Nucleus accumbens (tissue), 56 donors: ENCODE measurements around the gene WDPCP.
"Not testable (repeated sequence)": the region's sequence is repeated elsewhere in the genome, so short reads cannot be mapped to it uniquely, and the experiment has no call there.

Source experiments
- DNase-seq, 56 donors: peaks; one replicate each; lab custom pipeline; 2025; lab: John Stamatoyannopoulos, UW

WDPCP gene

DNA sequence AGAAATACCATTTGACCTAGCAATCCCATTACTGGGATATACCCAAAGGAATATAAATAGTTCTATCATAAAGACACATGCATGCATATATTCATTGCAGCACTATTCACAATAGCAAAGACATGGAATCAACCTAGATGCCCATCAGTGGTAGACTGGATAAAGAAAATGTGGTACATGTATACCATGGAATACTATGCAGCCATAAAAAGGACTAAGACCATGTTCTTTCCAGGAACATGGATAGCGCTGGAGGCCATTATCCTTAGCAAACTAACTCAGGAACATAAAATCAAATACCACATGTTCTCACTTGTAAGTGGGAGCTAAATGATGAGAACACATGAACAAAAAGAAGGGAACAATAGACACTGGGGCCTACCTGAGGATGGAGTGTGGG, 119.0 kb downstream of the WDPCP start:
- DNase-seq, result not testable (repeated sequence)

DNA sequence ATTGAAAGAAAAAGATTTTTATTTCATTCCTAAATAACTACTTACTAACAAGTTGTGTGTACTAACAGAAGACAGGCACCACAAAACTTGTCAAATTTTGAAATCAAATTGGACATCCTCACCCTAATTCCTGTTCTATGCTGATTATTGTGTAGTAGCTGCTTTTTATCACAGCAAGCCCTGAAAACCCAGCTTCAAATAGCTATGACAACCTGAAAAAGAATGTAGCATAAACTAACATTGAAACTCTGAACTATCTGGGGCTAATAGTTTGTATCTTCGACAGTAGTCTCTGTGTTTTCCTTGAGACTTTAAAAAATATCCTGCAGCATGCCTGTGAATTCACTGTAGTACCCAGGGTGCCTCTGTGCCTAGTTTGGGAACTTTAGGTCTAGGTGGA, 122.6 kb downstream of the WDPCP start:
- no peak for DNase-seq

DNA sequence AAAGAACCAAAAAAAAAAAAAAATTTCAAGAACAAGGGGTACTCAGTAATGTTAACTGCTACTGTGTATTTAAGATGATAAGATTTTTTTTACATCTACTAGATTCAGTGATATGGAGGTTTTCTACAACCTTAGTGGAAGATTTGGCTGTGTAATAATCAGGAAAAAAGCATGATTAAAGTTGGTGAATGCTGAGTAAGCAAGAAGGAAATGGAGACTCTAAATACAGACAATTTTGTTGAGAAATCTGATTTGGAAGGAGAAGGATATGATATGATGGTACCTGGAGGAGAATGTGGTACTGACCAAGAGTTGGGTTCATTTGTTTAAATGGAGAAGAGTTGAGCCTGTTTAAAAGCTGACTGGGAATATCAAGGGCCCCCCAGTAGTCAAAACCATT, 125.1 kb downstream of the WDPCP start:
- no peak for DNase-seq

DNA sequence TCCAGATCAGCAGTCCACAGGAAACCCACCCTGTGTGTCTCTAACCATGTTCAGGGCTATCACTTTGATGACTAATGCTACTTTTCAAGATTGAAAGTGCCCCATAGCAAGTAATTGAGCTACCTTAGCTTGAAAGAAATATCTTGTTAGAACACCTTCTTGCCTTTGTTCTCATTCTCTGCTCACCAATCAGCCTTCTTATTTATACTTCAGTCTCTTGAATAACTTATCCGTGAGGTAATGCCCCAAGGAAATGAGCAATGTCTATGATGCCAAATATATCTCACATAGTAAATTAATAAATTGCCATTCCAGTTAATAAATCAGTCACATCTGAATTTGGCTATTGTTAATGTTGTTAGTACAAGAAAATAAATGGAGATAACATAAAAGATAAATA, 141.6 kb downstream of the WDPCP start:
- no peak for DNase-seq

DNA sequence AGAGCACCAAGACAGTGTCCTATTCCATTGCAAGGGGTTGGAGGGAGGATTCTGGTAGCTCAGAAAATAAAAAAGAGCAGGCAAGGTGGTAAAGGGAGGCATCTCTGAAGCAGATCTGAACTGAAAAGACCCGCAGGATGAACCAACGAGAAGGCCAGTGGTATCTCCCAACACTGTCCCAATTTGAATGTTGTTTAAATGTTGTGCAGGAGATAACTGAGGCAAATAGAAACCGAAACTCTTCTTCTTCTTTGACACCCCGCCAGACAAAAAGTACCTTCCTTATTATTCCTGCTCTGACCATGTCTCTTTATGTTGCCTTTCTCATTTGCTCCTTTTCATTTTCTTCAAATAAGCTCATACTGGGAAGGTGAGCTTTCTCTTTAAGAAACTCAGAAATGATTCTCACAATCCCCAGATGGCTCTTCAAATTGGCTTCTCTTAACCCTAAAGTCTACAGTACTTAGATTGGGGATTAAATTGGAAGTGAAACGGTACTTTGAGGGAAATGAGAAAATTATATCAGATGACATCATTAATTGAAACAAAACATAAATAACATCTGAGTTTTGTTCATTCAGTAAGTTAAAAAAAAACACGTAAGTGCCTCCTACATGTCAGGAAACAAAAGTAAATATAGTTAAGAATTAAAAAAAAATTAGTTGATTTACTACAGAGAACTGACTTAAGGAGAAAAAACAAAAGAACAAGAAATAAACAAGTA, 143.6 kb downstream of the WDPCP start:
- no peak for DNase-seq

DNA sequence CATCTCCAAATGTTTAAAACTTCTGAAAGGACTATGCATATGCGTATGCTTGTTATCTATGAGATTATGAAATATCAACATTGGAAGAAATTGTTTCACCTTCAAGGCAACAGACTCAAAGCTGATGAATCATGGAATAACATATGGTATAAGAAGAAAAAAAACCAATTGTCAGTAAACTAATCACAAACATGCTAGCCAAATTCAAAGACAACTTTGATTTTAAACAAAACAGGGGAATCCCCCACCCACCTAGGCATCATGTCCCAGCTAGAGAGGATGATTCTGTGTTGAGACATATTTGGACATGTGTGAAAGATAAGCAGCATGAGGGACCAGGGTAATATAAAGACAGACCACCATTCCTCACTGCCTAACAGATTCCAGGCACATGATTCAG, 147.7 kb downstream of the WDPCP start:
- no peak for DNase-seq

DNA sequence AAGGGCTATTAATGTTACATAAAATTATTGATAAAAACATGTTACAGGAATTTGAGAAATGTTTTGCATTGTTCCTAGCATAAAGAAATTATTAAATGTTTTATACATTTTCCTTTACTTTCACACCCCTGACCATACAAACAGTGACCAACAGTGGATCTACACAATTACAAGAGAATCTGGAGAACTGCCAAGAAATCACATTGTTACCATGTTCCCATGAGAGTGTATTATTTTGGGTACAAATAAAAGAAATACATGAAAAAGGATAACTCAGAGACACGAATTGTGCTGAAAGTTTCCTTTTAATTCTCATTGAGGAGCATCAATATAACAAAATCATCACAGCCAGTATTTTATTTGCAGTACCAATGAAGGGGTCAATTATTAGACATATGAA, 150.1 kb downstream of the WDPCP start:
- DNase-seq, result no peak

DNA sequence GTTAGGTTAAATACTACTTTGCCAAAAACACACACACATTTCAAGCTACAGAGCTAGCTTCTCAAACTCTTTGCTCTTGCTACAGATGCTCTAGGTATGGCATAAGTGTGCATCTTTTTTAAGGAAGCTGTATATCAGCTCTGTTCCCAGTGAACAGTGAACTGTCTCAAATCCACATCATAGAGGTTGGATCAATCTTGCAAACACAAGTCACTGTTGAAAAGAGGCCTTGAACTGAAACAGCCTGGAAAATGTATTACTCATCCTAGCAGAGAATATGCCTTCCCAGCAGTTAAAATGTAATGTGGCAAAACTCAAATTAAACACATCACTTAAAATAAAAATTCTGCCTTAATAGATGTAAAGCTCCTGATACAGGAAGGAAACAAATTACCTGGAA, 151.8 kb downstream of the WDPCP start:
- DNase-seq, result no peak

DNA sequence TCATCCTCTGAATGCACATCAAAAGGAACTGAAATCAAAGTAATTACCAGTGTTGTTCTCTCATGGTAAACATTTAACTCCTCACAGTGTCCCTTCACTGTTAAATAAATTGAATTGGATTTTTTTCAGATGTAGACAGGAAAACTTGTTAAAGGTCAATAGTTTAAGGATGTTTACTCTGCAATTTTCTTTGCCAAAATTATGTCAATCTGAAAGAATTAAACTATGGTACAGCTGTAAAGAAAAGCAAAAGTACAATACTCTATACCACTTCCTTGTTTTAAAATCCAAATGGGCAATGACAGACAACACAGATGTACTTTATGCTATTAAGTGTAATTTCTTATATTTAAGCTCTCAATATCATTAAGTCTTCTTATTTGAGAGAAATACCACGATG, 153.2 kb downstream of the WDPCP start:
- no peak for DNase-seq

DNA sequence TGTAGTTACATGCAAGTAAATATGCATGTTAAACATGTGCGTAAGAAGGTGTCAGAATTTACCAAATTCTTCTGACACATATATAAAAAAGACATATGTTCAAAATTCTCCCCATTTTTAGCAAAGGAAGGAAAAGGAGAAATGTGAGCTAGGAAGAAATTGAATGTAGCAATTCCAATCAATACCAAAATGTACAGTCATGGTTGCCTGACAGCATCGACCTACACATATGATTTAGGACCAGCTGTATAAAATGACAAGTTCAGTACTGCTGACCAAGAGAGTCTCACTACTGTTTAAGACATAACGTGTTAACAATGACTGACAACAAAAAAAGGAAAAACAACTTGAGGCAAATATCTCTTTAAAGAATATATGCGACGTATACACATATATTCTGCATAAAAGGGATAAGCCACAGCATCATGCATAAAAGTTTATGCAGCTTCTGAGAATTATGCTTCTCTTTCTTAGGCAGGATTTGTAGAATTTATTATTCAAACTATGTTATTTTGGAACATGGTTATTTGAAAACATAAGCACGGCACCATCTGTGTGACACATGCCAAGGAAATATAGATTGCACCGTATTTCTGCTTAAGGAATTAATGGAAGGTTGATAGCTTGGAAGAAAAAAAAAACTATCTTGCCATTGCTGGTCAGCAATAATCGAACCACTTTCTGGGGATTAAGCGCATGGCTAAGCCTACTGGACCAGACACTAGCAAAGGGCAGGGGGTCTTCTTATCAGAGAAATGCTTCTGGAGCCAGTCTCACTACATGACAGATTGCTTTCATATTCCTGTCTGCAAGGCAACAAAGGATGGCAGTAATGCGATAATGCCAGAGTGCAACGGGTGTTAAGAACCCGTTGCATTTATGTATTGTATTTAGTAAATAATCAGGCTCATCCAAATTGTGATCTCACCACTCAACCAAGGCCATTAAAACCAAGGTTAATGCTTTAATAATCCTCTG, 154.0 kb downstream of the WDPCP start:
- DNase-seq, result no peak

DNA sequence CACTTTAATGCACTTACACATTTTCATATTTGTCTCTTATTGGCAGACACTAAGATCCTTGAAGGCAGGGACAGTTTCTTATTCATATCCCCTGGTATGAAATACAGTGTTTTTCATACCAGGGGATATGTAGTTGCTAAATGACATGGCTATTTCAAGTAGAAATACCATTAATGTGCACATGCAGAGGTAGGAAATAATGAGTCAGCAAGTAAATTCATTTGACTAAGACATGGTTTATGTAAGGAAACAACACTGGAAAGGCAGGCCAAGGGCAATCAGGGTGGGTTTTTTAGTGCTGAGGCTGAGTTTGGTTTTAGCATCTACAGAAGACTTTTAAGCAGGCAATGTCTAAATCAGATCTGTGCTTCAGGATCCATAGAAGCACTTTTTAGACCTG, 155.9 kb downstream of the WDPCP start:
- DNase-seq, result no peak

DNA sequence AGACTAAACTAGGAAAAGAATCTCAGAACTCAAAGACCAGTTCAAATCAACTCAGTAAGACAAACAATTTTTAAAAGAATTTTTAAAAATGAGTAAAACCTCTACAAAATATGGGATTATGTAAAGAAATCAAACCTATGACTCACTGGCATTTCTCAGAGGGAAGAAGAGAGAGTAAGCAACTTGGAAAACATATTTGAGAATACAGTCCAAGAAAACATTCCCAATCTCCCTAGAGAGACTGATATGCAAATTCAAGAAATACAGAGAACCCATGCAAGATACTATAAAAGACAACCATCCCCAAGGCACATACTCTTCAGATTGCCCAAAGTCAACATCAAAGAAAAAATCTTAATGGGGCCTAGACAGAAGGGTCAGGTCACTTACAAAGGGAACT, 162.7 kb downstream of the WDPCP start:
- no peak for DNase-seq

DNA sequence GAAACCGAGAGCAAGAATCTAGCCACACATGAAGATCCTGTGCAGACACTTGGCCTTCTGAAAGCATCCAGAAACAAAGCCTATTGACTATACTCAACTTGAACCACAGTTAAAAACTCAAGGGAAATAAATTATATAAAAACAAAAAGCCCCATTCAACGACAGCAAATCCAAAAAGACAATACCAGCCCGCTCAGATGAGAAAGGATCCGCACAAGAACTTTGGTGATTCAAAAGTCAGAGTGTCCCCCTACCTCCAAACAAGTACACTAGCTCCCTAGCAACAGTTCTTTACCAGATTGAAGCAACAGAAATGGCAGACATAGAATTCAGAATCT, 163.2 kb downstream of the WDPCP start:
- no peak for DNase-seq

DNA sequence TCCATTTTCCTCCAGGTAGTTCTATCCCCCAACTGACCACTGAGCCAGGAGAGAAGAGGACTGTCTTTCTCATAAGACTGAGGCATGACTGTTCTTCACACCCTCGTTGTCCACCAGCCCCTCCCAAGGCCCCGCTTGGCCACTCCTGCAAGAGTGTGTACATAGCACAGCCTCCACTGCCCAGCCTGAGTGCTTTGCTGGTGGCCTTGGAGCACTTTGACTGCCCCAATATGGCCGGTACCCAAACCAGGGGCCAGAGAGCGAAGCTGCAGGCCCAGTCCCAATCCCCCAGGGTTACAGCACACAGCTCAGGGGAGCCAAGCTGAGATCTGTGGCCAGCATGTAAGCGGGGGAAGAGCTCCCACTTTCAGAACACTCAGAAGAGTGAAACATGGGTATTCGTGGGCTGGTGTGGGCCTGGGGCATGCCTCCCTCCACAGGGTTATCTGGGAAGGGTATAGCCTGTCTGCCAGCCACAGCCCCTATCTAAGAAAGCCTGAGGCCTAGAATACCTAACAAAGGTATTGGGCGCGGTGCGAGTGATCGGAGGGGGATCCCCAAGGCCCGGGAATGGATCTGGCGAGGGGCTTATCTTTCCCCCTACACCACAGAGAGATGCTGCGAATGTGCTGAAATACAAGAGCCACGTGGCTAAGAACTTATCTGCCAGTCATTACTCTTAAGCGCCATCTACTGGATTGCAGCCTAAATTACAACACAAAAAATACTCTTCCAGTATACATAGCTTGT, 163.8 kb downstream of the WDPCP start:
- no peak for DNase-seq

DNA sequence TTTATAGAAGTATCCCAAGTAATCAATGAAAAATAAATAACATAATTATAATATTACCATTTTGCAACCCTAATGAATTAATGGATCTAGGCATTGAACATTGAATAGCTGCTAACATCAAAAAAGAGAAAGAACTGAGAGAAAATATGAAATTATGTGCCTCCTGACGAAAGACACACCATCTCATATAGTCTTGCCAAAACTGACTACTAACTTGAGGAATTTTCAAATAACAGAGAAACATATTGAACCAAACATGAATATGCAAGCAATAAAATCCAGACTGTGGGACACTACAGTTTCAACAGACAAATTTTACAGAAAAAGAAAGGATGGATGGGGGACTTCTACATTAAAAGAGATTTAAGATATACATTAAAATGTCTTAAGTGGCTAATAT, 165.7 kb downstream of the WDPCP start:
- DNase-seq, result no peak

DNA sequence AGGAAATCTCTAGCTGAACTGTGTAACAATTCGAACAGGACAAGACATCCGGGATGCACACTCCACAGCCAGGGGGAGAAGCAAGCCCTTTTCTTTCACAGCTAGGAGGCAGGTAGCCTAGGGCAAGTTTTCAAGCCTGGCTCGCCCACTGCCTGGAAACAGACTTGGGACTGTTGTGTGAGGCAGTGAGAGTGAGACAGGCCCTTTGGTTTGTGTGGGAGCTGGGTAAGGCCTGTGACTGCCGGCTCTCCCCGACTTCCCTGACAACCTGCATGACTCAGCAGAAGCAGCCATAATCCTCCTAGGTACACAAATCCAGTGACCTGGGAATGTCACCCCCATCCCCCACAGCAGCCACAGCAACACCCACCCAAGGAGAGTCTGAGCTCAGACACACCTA, 179.7 kb downstream of the WDPCP start:
- DNase-seq, result no peak

DNA sequence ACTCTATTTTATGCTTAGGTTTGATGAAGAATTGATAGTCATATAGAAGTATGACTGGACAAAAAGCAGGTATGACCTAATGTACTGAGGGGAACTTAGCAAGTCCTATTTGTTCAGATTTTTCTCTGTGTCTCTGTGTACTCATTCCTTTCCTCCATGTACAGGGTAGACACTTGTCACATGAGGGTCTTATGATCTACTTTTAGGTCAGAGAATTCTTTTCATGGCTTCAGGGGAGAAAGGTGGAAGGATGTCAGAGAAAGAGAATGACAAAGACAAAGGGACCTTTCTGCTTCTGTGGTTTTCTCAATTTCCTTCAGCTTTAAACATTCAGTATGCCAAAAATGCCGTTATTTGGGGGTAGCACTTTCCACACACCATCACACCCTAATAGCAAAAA, 181.6 kb downstream of the WDPCP start:
- no peak for DNase-seq

DNA sequence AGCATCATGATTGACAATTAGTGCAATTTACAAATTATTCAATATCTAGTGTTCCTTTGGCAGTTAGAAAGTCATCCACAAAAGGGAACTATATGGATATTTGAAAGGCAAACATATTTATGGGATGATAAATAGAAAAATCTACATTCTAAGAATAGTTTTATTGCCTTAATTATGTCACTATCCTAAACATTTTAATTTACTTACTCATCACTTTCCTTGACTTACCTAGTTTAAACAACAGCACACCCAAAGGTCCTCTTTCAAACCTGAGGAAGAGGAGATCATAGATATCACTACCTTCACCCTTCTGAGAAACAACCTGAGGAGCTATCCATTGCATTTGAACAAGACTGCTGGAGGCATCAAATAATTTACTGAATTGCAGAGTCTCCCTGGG, 184.5 kb downstream of the WDPCP start:
- no peak for DNase-seq

DNA sequence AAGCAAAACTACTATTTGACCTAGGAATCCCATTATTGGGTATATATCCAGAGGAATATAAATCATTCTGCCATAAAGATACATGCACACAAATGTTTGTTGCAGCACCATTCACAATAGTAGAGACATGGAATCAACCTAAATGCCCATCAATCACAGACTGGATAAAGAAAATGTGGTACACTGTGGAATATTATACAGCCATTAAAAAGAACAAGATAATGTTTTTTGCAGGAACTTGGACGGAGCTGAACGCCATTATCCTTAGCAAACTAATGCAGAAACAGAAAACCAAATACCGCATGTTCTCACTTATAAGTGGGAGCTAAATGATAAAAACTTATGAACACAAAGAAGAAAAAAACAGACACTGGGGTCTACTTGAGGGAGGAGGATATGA, 185.4 kb downstream of the WDPCP start:
- not testable (repeated sequence) for DNase-seq

DNA sequence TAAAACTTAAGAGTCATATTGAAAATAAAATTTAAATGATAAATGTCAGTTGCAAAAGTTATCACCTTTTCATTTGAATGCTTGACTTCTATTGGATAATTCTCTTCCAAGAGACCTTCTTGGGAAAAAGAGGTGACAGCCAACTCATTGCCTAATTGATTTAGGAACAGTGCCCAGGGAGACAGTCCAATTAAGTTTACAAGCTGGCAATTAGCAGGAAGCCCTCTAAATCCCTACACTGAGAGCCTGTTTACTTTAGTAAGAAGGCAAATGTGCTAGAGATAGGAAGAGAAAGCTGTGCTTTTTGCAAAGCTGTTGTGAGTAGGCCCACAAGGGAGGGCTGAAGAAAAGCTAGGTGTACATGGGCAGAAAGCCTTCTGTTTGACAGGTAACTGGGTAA, 189.1 kb downstream of the WDPCP start:
- no peak for DNase-seq

DNA sequence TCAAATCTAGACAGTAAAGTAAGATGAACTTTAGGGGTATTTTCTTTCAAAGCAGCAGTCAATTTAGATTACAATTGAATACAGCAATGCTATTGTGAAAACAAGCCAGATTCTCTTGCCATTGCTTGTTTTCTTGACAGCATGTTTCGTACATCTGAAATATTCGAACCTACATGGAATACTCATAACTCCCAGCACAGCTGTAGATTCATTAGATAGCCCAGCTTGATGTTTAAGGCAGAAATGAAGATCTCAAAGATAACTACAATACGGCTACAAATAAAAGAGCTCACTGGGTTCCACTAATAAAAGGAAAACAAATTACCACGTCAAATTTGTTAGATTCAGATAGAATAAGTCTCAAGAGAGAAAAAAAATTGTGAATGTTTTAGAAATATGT, 208.8 kb downstream of the WDPCP start:
- DNase-seq, result no peak
